K562 (cell line): ENCODE results near the gene TMEM203. TPM values are rescaled to one million over a fixed set of nuclear protein-coding genes. Genes with fewer than 3 reads are reported as not detected.

ENCODE experiments used
- ASH1L ChIP-seq: fragments of 450-650 bp; IDR thresholded peaks from 2 replicates; pipeline ENCODE4 v1.6.1; 2018; ENCODE audit warnings: borderline replicate concordance, mild to moderate bottlenecking, low read depth; ENCODE audit not compliant: partially characterized antibody
- BRCA1 ChIP-seq, 2 experiments: fragments of 450-650 bp in 1 of 2; sonication (generic) in 1 of 2; formaldehyde crosslinking in 1 of 2; IDR thresholded peaks; 2 replicates each; pipeline versions ENCODE4 v1.5.0 to v1.6.1; 2017 to 2020; ENCODE audit warnings: mild to moderate bottlenecking in 1 of 2, missing genetic modification reagents in 1 of 2
- CHD2 ChIP-seq: IDR thresholded peaks from 2 replicates; pipeline ENCODE4 v1.6.1; 2011; ENCODE audit warnings: low read depth, low read length
- EHMT2 ChIP-seq: fragments of 450-650 bp; IDR thresholded peaks from 2 replicates; pipeline ENCODE4 v1.6.1; 2018; ENCODE audit warnings: antibody characterized with exemption
- FUS ChIP-seq: fragments of 200-400 bp; formaldehyde crosslinking; optimal IDR thresholded peaks from 2 replicates; pipeline ENCODE3; 2017; ENCODE audit warnings: low read depth, low read length
- GATA2 ChIP-seq: sonication (generic); formaldehyde crosslinking; IDR thresholded peaks from 2 replicates; pipeline ENCODE4 v1.4.0; 2020; ENCODE audit warnings: mild to moderate bottlenecking, missing genetic modification reagents
- IFI16 ChIP-seq: fragments of 250-450 bp; sonication (Bioruptor Pico); IDR thresholded peaks from 2 replicates; pipeline ENCODE4 v2.1.2; 2022; ENCODE audit warnings: mild to moderate bottlenecking, inconsistent platforms
- KDM2B ChIP-seq: fragments of 250-450 bp; sonication (Bioruptor Pico); IDR thresholded peaks from 2 replicates; pipeline ENCODE4 v1.8.0; 2021; ENCODE audit warnings: mild to moderate bottlenecking, moderate library complexity
- NFE2 ChIP-seq: IDR thresholded peaks from 2 replicates; pipeline ENCODE4 v1.6.1; 2014; ENCODE audit warnings: antibody characterized with exemption, low read depth
- PATZ1 ChIP-seq: fragments of 250-450 bp; sonication (Bioruptor Pico); IDR thresholded peaks from 2 replicates; pipeline ENCODE4 v1.5.0; 2020; ENCODE audit warnings: mild to moderate bottlenecking, borderline replicate concordance
- PHF21A ChIP-seq: fragments of 450-650 bp; IDR thresholded peaks from 2 replicates; pipeline ENCODE4 v1.6.1; 2017; ENCODE audit warnings: low read depth, borderline replicate concordance
- PHTF2 ChIP-seq: fragments of 250-450 bp; sonication (Bioruptor Pico); IDR thresholded peaks from 2 replicates; pipeline ENCODE4 v1.5.0; 2021; ENCODE audit warnings: mild to moderate bottlenecking
- SIX5 ChIP-seq, 2 experiments: IDR thresholded peaks; 2 replicates each; pipeline ENCODE4 v1.6.1; 2011; ENCODE audit warnings: low read length in 2 of 2, borderline replicate concordance in 1 of 2, low read depth in 1 of 2, mild to moderate bottlenecking in 1 of 2, moderate library complexity in 1 of 2; ENCODE audit not compliant: insufficient read depth in 1 of 2
- SMARCB1 ChIP-seq: IDR thresholded peaks from 2 replicates; pipeline ENCODE4 v1.6.1; 2011; ENCODE audit warnings: improper control_type of control experiment, low read depth; ENCODE audit not compliant: insufficient read length
- ZNF184 ChIP-seq: sonication (generic); formaldehyde crosslinking; IDR thresholded peaks from 2 replicates; pipeline ENCODE4 v1.5.0; 2020; ENCODE audit warnings: missing genetic modification reagents
- ZSCAN29 ChIP-seq: fragments of 450-650 bp; IDR thresholded peaks from 2 replicates; pipeline ENCODE4 v1.6.1; 2017
- polyA plus RNA-seq, 8 experiments: library from polyadenylated mRNA; depleted of rRNA in 4 of 8; stranded (reverse) in 5 of 8; unstranded in 3 of 8; fragments of >200 nt; fragmentation: Nextera tagmentation in 2 of 8; fragmentation: Illumina TruSeq in 1 of 8; extraction: Ambion mirVana in 2 of 8; extraction: Trizol in 1 of 8; gene quantifications; 2 replicates each; pipeline versions ENCODE4 v1.2.1 to v1.2.3, GENCODE V29; 2011 to 2014; ENCODE audit warnings: inconsistent platforms in 1 of 8, missing spikeins in 1 of 8
- total RNA-seq, 7 experiments: library from RNA; depleted of rRNA in 6 of 7; stranded (reverse); fragments of >200 nt in 6 of 7; fragmentation: Illumina TruSeq in 2 of 7; extraction: Trizol in 2 of 7; gene quantifications; 2 replicates each; pipeline versions ENCODE4 v1.2.1 to v1.2.3, GENCODE V29; 2011 to 2021; ENCODE audit warnings: low replicate concordance in 1 of 7
- TF ChIP-seq, protein P1 (sequence below): fragments of 250-450 bp; sonication (Bioruptor Pico); IDR thresholded peaks from 2 replicates; pipeline ENCODE4 v1.5.0; 2021; ENCODE audit warnings: mild to moderate bottlenecking, moderate library complexity
- TF ChIP-seq, protein P2 (sequence below): sonication (generic); formaldehyde crosslinking; IDR thresholded peaks from 2 replicates; pipeline ENCODE4 v1.9.0; 2022; ENCODE audit warnings: mild to moderate bottlenecking, missing genetic modification reagents
- TF ChIP-seq, protein P3 (sequence below): fragments of 250-450 bp; sonication (Bioruptor Pico); IDR thresholded peaks from 2 replicates; pipeline ENCODE4 v1.4.0; 2020; ENCODE audit warnings: mild to moderate bottlenecking

Gene TMEM203
- total and polyA plus RNA-seq, 9 of the 15 experiments (the other 6 are each of a cell fraction or from before 2014, with no cell fraction given): 8.8 to 59.5 (median 37.6) TPM

DNA sequence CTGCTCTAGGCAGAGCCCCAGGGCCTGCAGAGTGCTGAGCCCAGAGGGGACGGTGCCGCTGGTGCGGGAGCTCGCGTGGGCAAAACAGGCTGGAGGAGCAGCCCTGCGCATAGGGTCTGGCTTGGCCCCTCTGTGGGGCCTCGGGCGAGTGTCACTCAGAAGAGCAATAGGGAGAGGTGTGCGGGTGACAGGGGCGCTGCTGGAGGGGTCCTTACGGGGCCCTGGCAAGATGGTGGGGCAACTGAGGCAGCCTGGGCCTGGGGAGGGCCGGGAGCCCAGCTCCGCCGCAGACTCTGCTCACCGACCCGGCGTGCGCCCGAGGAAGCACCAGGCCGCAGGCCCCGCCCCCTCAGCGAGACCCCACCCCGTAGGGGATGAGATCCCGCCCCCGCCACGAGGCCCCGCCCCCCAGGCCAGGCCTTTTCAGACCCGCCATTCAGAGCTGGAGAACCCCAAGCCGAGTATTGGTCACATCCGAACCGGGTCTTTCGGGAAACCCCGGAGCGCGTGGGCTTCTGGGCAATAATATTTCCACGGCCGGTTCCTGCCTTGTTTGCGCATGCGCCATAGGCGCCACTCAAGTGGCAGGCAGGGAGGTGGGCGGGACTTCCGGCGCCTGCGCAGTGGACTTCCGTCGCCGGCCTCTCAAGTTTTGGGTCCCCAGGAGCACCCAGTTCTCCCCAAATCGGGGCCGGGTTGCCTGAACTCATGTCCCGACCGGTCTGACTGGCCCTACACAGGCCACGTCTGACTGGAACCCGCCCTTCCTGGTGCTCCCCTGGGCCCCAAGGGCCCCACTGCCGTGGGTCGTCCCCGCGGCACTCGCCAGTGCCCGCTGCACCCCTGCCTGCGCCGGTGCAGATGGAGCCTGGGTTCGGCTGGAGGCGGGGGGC is 17.9 kb upstream of the TMEM203 start (continued):
- TF ChIP-seq GATA2 (CRISPR knock-in tag) (no peak), EHMT2 (no peak), FUS (no peak), ASH1L (no peak), SIX5 (IDR thresholded peaks at IDR 0.05; ENCODE audit: borderline replicate concordance in 1 of 2, insufficient read depth in 1 of 2, low read depth in 1 of 2, low read length in 2 of 2) (no peak), PATZ1 (CRISPR knock-in tag) (no peak), NFE2 (no peak), IFI16 (CRISPR knock-in tag) (no peak), ZNF184 (CRISPR knock-in tag) (no peak), PHF21A (no peak), SMARCB1 (no peak), BRCA1 (IDR thresholded peaks at IDR 0.05) (no peak), BRCA1 (CRISPR knock-in tag; IDR thresholded peaks at IDR 0.05) (no peak), KDM2B (CRISPR knock-in tag) (0 out of 2 replicates have a peak, but pooled peaks have one; percentile 48), PHTF2 (CRISPR knock-in tag) (no peak), ZSCAN29 (no peak), CHD2 (no peak)
- TF ChIP-seq, protein P1, sequence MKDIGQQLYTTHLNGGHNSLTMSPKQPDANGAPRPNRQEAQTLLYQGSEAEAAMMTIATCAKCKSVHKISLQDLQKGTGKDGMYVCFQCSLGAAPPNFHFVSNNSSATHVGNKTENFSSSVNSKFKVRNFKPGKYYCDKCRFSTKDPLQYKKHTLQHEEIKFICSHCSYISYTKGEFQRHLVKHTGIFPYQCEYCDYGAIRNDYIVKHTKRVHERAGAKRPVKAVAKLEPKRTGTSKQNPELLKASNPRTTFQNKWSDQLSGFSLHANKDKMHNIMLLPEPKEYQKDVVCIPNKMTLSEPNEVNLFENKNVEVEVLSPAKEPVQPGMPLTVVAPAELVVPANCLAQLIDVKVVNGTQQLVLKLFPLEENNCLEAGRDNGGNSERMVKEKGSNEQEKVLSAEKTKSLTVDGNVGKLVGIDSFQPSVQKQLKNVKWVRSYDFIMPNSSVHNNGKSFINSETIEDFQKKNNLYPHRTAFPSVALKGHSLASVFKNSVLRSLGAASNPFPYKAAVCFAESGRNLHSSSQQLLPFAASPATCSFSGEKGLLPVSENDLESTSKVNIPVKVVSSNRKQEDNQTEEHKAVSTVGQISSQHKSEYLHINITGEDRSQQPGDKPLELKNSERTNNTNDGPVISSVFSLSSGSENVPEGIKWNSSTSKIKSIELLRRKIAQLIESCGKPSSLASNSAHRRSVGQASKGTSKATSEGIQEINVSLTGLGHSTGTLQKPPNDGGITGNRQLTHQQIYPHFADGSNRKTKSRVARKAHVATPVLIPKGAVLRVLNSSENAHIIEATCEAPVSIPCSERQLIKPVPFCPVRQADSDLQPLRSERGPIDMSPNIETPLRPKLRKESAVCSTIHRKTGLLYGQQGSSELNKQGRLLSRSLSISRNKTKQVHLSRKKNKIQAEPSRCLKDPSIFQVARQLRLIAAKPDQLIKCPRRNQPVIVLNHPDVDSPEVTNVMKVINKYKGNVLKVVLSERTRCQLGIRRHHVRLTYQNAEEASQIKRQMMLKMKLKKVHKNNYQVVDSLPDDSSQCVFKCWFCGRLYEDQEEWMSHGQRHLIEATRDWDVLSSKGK (CRISPR knock-in tag): no peak
- TF ChIP-seq, protein P2, sequence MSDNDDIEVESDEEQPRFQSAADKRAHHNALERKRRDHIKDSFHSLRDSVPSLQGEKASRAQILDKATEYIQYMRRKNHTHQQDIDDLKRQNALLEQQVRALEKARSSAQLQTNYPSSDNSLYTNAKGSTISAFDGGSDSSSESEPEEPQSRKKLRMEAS (CRISPR knock-in tag): 0 out of 2 replicates have a peak, but pooled peaks have one; percentile 11
- TF ChIP-seq, protein P3, sequence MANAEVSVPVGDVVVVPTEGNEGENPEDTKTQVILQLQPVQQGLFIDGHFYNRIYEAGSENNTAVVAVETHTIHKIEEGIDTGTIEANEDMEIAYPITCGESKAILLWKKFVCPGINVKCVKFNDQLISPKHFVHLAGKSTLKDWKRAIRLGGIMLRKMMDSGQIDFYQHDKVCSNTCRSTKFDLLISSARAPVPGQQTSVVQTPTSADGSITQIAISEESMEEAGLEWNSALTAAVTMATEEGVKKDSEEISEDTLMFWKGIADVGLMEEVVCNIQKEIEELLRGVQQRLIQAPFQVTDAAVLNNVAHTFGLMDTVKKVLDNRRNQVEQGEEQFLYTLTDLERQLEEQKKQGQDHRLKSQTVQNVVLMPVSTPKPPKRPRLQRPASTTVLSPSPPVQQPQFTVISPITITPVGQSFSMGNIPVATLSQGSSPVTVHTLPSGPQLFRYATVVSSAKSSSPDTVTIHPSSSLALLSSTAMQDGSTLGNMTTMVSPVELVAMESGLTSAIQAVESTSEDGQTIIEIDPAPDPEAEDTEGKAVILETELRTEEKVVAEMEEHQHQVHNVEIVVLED (CRISPR knock-in tag): no peak
